Keratinocyte (primary cell): Measurements from ENCODE around the gene ADCY10. TPM values are rescaled to one million over a fixed set of nuclear protein-coding genes. Genes with fewer than 3 reads are reported as not detected.

Experiments used
- DNase-seq: peaks from one replicate; pipeline ENCODE4 v3.0.0-alpha.2; 2011; ENCODE audit warnings: low read depth, missing footprints, low spot score
- FAIRE-seq: peaks from 2 replicates; lab custom pipeline; 2011; peaks lifted over from hg19 to GRCh38; lab: Jason Lieb, UNC
- H2AFZ ChIP-seq: 2 replicates; pipeline ENCODE4 v1.6.0; 2012; ENCODE audit warnings: low read length, control low read depth, inconsistent platforms; ENCODE audit not compliant: control insufficient read depth
- H3K27ac ChIP-seq: 2 replicates; pipeline ENCODE4 v1.5.1; 2011; ENCODE audit warnings: low read length; ENCODE audit not compliant: control insufficient read depth, insufficient read depth
- H3K27me3 ChIP-seq: 3 replicates; pipeline ENCODE4 v1.6.0; 2011; ENCODE audit warnings: low read length; ENCODE audit not compliant: control insufficient read depth, insufficient read depth; ENCODE audit errors: extremely low read depth
- H3K36me3 ChIP-seq, 2 experiments: 2 replicates in 1 of 2; 3 replicates in 1 of 2; pipeline ENCODE4 v1.5.1; 2011; ENCODE audit warnings: low read length in 2 of 2, mild to moderate bottlenecking in 1 of 2; ENCODE audit not compliant: control insufficient read depth in 2 of 2, insufficient read depth in 2 of 2; ENCODE audit errors: extremely low read depth in 1 of 2
- H3K4me1 ChIP-seq: 3 replicates; pipeline ENCODE4 v1.5.1; 2011; ENCODE audit warnings: low read length; ENCODE audit not compliant: control insufficient read depth, insufficient read depth; ENCODE audit errors: extremely low read depth
- H3K4me2 ChIP-seq: 3 replicates; pipeline ENCODE4 v1.6.0; 2011; ENCODE audit warnings: low read depth, low read length; ENCODE audit not compliant: control insufficient read depth, insufficient read depth; ENCODE audit errors: extremely low read depth
- H3K4me3 ChIP-seq, 3 experiments: fragments of 200-600 bp in 1 of 3; sonication (generic) in 1 of 3; 2 replicates in 2 of 3; 3 replicates in 1 of 3; pipeline ENCODE4 v1.5.1; 2011 to 2016; ENCODE audit warnings: low read length in 3 of 3, mild to moderate bottlenecking in 3 of 3, control low read depth in 2 of 3, inconsistent platforms in 1 of 3, low read depth in 1 of 3, mixed read lengths in 1 of 3, mixed run types in 1 of 3, moderate library complexity in 1 of 3; ENCODE audit not compliant: control insufficient read depth in 2 of 3, insufficient read depth in 2 of 3; ENCODE audit errors: extremely low read depth in 1 of 3
- H3K79me2 ChIP-seq: 2 replicates; pipeline ENCODE4 v1.6.0; 2012; ENCODE audit warnings: low read length; ENCODE audit not compliant: control insufficient read depth, insufficient read depth
- H3K9ac ChIP-seq: 3 replicates; pipeline ENCODE4 v1.6.0; 2011; ENCODE audit warnings: low read length; ENCODE audit not compliant: control insufficient read depth, insufficient read depth; ENCODE audit errors: extremely low read depth
- H3K9me1 ChIP-seq: 3 replicates; pipeline ENCODE4 v1.6.0; 2011; ENCODE audit warnings: low read length; ENCODE audit not compliant: control insufficient read depth, insufficient read depth; ENCODE audit errors: extremely low read depth
- H3K9me3 ChIP-seq: 2 replicates; pipeline ENCODE4 v1.5.1; 2012; ENCODE audit warnings: low read depth, low read length; ENCODE audit not compliant: control insufficient read depth
- H4K20me1 ChIP-seq: 3 replicates; pipeline ENCODE4 v1.6.0; 2011; ENCODE audit warnings: low read length; ENCODE audit not compliant: control insufficient read depth, insufficient read depth; ENCODE audit errors: extremely low read depth
- EZH2 ChIP-seq: IDR thresholded peaks from one replicate; pipeline ENCODE4 v1.6.1; 2012; ENCODE audit warnings: inconsistent platforms, mild to moderate bottlenecking, low read length, moderate library complexity
- dilution Hi-C: fragments of 300-500 bp; cut with MboI; formaldehyde crosslinking; loops from one replicate; pipeline ENCODE4 v1.7.0; 2020; ENCODE audit warnings: low sequenced_read_pairs; ENCODE audit not compliant: extremely low pct_ligation_motif_present
- polyA plus RNA-seq, 5 experiments: library from polyadenylated mRNA; depleted of rRNA in 3 of 5; stranded (reverse) in 3 of 5; stranded (forward) in 1 of 5; unstranded in 1 of 5; fragments of >200 nt; gene quantifications; 1 replicate in 1 of 5; 2 replicates in 3 of 5; 3 replicates in 1 of 5; pipeline versions ENCODE4 v1.2.1 to v1.2.3, GENCODE V29; 2011 to 2012; ENCODE audit warnings: missing spikeins in 2 of 5, low read depth in 1 of 5, low replicate concordance in 1 of 5
- TF ChIP-seq, protein P1 (sequence below), 3 experiments: IDR thresholded peaks in 1 of 3; conservative IDR thresholded peaks in 1 of 3; optimal IDR thresholded peaks in 1 of 3; 2 replicates in 2 of 3; 3 replicates in 1 of 3; pipeline versions ENCODE3 to v1.5.1; 2011; ENCODE audit warnings: low read length in 3 of 3, mild to moderate bottlenecking in 3 of 3, moderate library complexity in 2 of 3, control low read depth in 1 of 3, inconsistent platforms in 1 of 3; ENCODE audit not compliant: insufficient read depth in 2 of 3; ENCODE audit errors: extremely low read depth in 1 of 3

ADCY10 gene
- polyA plus RNA-seq, 1 donor (not counting 4 experiments of a cell fraction or from before 2014, with no cell fraction given), result 0.04 TPM

- peak; percentile 89 for FAIRE-seq
- Histone ChIP-seq H3K9me1 (no peaks in the 10 kb centered on the region), H2AFZ (no peak overlapping the region), H3K4me2 (peak overlapping the region; percentile 78), H4K20me1 (no peaks in the 10 kb centered on the region), H3K4me3 (peak overlapping the region in 1 of 3 experiments; percentile 49), H3K79me2 (peaks cover 1% of the 10 kb centered on the region), H3K36me3 (peaks cover 5% of the 10 kb centered on the region in 2 experiments), H3K4me1 (peaks cover 29% of the 10 kb centered on the region), H3K9ac (peak overlapping the region; percentile 74), H3K9me3 (no peaks in the 10 kb centered on the region), H3K27ac (peak overlapping the region; percentile 96), H3K27me3 (no peaks in the 10 kb centered on the region)
- dilution Hi-C loops, result no loop called here
- DNase-seq, result peak; percentile 62
- TF ChIP-seq, protein P1, sequence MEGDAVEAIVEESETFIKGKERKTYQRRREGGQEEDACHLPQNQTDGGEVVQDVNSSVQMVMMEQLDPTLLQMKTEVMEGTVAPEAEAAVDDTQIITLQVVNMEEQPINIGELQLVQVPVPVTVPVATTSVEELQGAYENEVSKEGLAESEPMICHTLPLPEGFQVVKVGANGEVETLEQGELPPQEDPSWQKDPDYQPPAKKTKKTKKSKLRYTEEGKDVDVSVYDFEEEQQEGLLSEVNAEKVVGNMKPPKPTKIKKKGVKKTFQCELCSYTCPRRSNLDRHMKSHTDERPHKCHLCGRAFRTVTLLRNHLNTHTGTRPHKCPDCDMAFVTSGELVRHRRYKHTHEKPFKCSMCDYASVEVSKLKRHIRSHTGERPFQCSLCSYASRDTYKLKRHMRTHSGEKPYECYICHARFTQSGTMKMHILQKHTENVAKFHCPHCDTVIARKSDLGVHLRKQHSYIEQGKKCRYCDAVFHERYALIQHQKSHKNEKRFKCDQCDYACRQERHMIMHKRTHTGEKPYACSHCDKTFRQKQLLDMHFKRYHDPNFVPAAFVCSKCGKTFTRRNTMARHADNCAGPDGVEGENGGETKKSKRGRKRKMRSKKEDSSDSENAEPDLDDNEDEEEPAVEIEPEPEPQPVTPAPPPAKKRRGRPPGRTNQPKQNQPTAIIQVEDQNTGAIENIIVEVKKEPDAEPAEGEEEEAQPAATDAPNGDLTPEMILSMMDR (optimal IDR thresholded peaks at IDR 0.05 in 1 of 3, IDR thresholded peaks at IDR 0.05 in 1 of 3, conservative IDR thresholded peaks at IDR 0.05 in 1 of 3; ENCODE audit: extremely low read depth in 1 of 3, insufficient read depth in 2 of 3, low read length in 3 of 3), result no peak
- TF ChIP-seq EZH2, result no peak
These were observed 124.4 kb downstream of the ADCY10 start for GRCh38 chr1:167789501-167789900.

- no peak overlapping the region for H3K4me2 ChIP-seq
- peaks cover 5 to 8% of the 10 kb centered on the region in 2 experiments for H3K36me3 ChIP-seq
- no peak for FAIRE-seq
These were observed 127.4 kb downstream of the ADCY10 start for GRCh38 chr1:167786502-167786901.

More at GRCh38 chr1:167786502-167786901, 127.4 kb downstream of the ADCY10 start:
- dilution Hi-C loops, result no loop called here
- Histone ChIP-seq H3K27ac (no peak overlapping the region), H4K20me1 (no peaks in the 10 kb centered on the region), H2AFZ (no peak overlapping the region), H3K9ac (no peak overlapping the region), H3K9me3 (no peaks in the 10 kb centered on the region), H3K9me1 (no peaks in the 10 kb centered on the region), H3K79me2 (peaks cover 3% of the 10 kb centered on the region), H3K4me3 (no peak overlapping the region), H3K27me3 (no peaks in the 10 kb centered on the region), H3K4me1 (peaks cover 36% of the 10 kb centered on the region)
- no peak for TF ChIP-seq EZH2
- TF ChIP-seq, protein P1 (optimal IDR thresholded peaks at IDR 0.05 in 1 of 3, IDR thresholded peaks at IDR 0.05 in 1 of 3, conservative IDR thresholded peaks at IDR 0.05 in 1 of 3; ENCODE audit: extremely low read depth in 1 of 3, insufficient read depth in 2 of 3, low read length in 3 of 3), result no peak
- no peak for DNase-seq
